H9 (cell line): ENCODE data around the gene ROBO1. TPM values are rescaled to one million over a fixed set of nuclear protein-coding genes. Genes with fewer than 3 reads are reported as not detected.

ENCODE experiments used
- DNase-seq: peaks from one replicate; pipeline ENCODE4 v3.0.0-alpha.2; 2017
- H2AFZ ChIP-seq: one replicate; pipeline ENCODE4 v1.6.1; 2013; ENCODE audit warnings: mild to moderate bottlenecking, low read length, control low read depth, moderate library complexity
- H2AK5ac ChIP-seq: 2 replicates; pipeline ENCODE4 v1.6.1; 2013; ENCODE audit warnings: low read length, control low read depth, mixed read lengths; ENCODE audit not compliant: insufficient read length
- H2BK120ac ChIP-seq: one replicate; pipeline ENCODE4 v1.6.1; 2013; ENCODE audit warnings: low read depth, mild to moderate bottlenecking, low read length, control low read depth, inconsistent platforms; ENCODE audit not compliant: poor library complexity, severe bottlenecking
- H2BK12ac ChIP-seq: 2 replicates; pipeline ENCODE4 v1.6.1; 2013; ENCODE audit warnings: low read length, control low read depth, mixed read lengths, low read depth; ENCODE audit not compliant: insufficient read length
- H2BK15ac ChIP-seq: 2 replicates; pipeline ENCODE4 v1.6.1; 2013; ENCODE audit warnings: low read depth, low read length, control low read depth
- H2BK20ac ChIP-seq: one replicate; pipeline ENCODE4 v1.6.1; 2013; ENCODE audit warnings: low read depth, mild to moderate bottlenecking, low read length, control low read depth, inconsistent platforms; ENCODE audit not compliant: poor library complexity, severe bottlenecking
- H2BK5ac ChIP-seq: 2 replicates; pipeline ENCODE4 v1.6.1; 2013; ENCODE audit warnings: low read length, control low read depth, mixed read lengths; ENCODE audit not compliant: insufficient read length
- H3K14ac ChIP-seq: 2 replicates; pipeline ENCODE4 v1.6.1; 2013; ENCODE audit warnings: low read length, control low read depth; ENCODE audit not compliant: insufficient read depth
- H3K18ac ChIP-seq: 2 replicates; pipeline ENCODE4 v1.6.1; 2013; ENCODE audit warnings: low read depth, mild to moderate bottlenecking, mixed read lengths, low read length, control low read depth; ENCODE audit not compliant: insufficient read length
- H3K23ac ChIP-seq: 2 replicates; pipeline ENCODE4 v1.6.1; 2013; ENCODE audit warnings: low read length, control low read depth, mixed read lengths, low read depth; ENCODE audit not compliant: insufficient read length
- H3K23me2 ChIP-seq: 2 replicates; pipeline ENCODE4 v1.6.1; 2013; ENCODE audit warnings: low read depth, mild to moderate bottlenecking, mixed read lengths, low read length, control low read depth; ENCODE audit not compliant: insufficient read length, poor library complexity, severe bottlenecking
- H3K27ac ChIP-seq: 2 replicates; pipeline ENCODE4 v1.5.1; 2013; ENCODE audit warnings: low read length, control low read depth, mixed read lengths, low read depth; ENCODE audit not compliant: insufficient read length
- H3K27me3 ChIP-seq: 2 replicates; pipeline ENCODE4 v1.6.1; 2013; ENCODE audit warnings: low read length, control low read depth, inconsistent platforms; ENCODE audit not compliant: insufficient read depth
- H3K4ac ChIP-seq: 2 replicates; pipeline ENCODE4 v1.6.1; 2013; ENCODE audit warnings: low read depth, mild to moderate bottlenecking, control low read depth, inconsistent platforms, low read length, moderate library complexity
- H3K4me1 ChIP-seq: 2 replicates; pipeline ENCODE4 v1.6.1; 2013; ENCODE audit warnings: low read length, control low read depth, inconsistent platforms; ENCODE audit not compliant: insufficient read depth
- H3K4me2 ChIP-seq: 2 replicates; pipeline ENCODE4 v1.6.1; 2013; ENCODE audit warnings: low read length, control low read depth, mixed read lengths; ENCODE audit not compliant: insufficient read length, insufficient read depth
- H3K56ac ChIP-seq: 2 replicates; pipeline ENCODE4 v1.6.1; 2013; ENCODE audit warnings: low read depth, mild to moderate bottlenecking, mixed read lengths, low read length, control low read depth; ENCODE audit not compliant: insufficient read length
- H3K79me1 ChIP-seq: 2 replicates; pipeline ENCODE4 v1.6.1; 2013; ENCODE audit warnings: low read depth, mild to moderate bottlenecking, moderate library complexity, low read length, control low read depth, inconsistent platforms; ENCODE audit not compliant: insufficient read depth, poor library complexity, severe bottlenecking
- H3K79me2 ChIP-seq: 2 replicates; pipeline ENCODE4 v1.6.1; 2013; ENCODE audit warnings: low read length, control low read depth, inconsistent platforms; ENCODE audit not compliant: insufficient read depth
- H3K9ac ChIP-seq: 2 replicates; pipeline ENCODE4 v1.6.1; 2013; ENCODE audit warnings: low read length, control low read depth, mixed read lengths; ENCODE audit not compliant: insufficient read length; ENCODE audit errors: extremely low read depth
- H3K9me3 ChIP-seq: one replicate; pipeline ENCODE4 v1.6.1; 2013; ENCODE audit warnings: low read depth, low read length, inconsistent platforms; ENCODE audit not compliant: control insufficient read depth
- H3T11ph ChIP-seq: one replicate; pipeline ENCODE4 v1.6.1; 2013; ENCODE audit warnings: mild to moderate bottlenecking, low read length, control low read depth, inconsistent platforms
- H4K20me1 ChIP-seq: one replicate; pipeline ENCODE4 v1.6.1; 2013; ENCODE audit not compliant: control insufficient read depth, insufficient read length, insufficient read depth
- H4K5ac ChIP-seq: 2 replicates; pipeline ENCODE4 v1.6.1; 2013; ENCODE audit warnings: low read depth, mild to moderate bottlenecking, mixed read lengths, low read length, control low read depth; ENCODE audit not compliant: insufficient read length
- H4K8ac ChIP-seq: replicated peaks from 2 replicates; pipeline ENCODE4 v1.6.1; 2013; ENCODE audit warnings: low read length, control low read depth, mixed read lengths, low read depth; ENCODE audit not compliant: insufficient read length
- H4K91ac ChIP-seq: 2 replicates; pipeline ENCODE4 v1.6.1; 2013; ENCODE audit warnings: low read depth, mild to moderate bottlenecking, moderate library complexity, mixed read lengths, low read length, control low read depth; ENCODE audit not compliant: insufficient read length
- H3K27ac Mint-ChIP-seq, 3 experiments: 2 replicates in 2 of 3; 3 replicates in 1 of 3; pipeline ENCODE4 v1.8.0; 2020 to 2021; ENCODE audit warnings: mixed read lengths in 3 of 3, mild to moderate bottlenecking in 1 of 3, moderate library complexity in 1 of 3
- H3K27me3 Mint-ChIP-seq: 2 replicates; pipeline ENCODE4 v1.8.0; 2021; ENCODE audit warnings: low read depth, mild to moderate bottlenecking, moderate library complexity, mixed read lengths
- H3K36me3 Mint-ChIP-seq, 3 experiments: 2 replicates in 2 of 3; 3 replicates in 1 of 3; pipeline ENCODE4 v1.8.0; 2020 to 2021; ENCODE audit warnings: low read depth in 3 of 3, mixed read lengths in 3 of 3; ENCODE audit not compliant: insufficient read depth in 1 of 3
- H3K4me1 Mint-ChIP-seq, 2 experiments: 2 replicates each; pipeline ENCODE4 v1.8.0; 2020; ENCODE audit warnings: mixed read lengths in 2 of 2
- H3K4me3 Mint-ChIP-seq, 2 experiments: 2 replicates in 1 of 2; 3 replicates in 1 of 2; pipeline ENCODE4 v1.8.0; 2020 to 2021; ENCODE audit warnings: mild to moderate bottlenecking in 2 of 2, mixed read lengths in 2 of 2, moderate library complexity in 1 of 2
- H3K9me3 Mint-ChIP-seq, 2 experiments: 2 replicates in 1 of 2; 3 replicates in 1 of 2; pipeline ENCODE4 v1.8.0; 2020; ENCODE audit warnings: mild to moderate bottlenecking in 2 of 2, mixed read lengths in 2 of 2, moderate library complexity in 1 of 2
- CTCF ChIP-seq: fragments of 200-600 bp; sonication (generic); conservative IDR thresholded peaks from 3 replicates; pipeline ENCODE4 v1.8.0; 2021; ENCODE audit warnings: antibody characterized with exemption, mild to moderate bottlenecking
- WGBS: extraction: QIAGEN DNeasy Blood & Tissue Kit; methylation state at CpG from one replicate; pipeline ENCODE4 v1.1.7; 2013; ENCODE audit warnings: missing lambda C conversion rate, low lambda C conversion rate, mixed read lengths; ENCODE audit not compliant: insufficient read length; ENCODE audit errors: extremely low coverage; 5-methylcytosine and 5-hydroxymethylcytosine counted together
- total RNA-seq: library from RNA; stranded (reverse); gene quantifications from 2 replicates; pipeline ENCODE4 v1.2.1, GENCODE V29; 2021

The ROBO1 gene
- total RNA-seq, 1 experiment from 2014 or later, result 62.7 TPM

GRCh38 chr3:79111375-79112052 is 656.3 kb downstream of the ROBO1 start:
- Histone ChIP-seq H3K23me2 (no peaks in the 10 kb centered on the region), H3K4me1 (no peaks in the 10 kb centered on the region), H2BK20ac (no peak overlapping the region), H2BK12ac (no peak overlapping the region), H4K91ac (no peak overlapping the region), H3K9ac (no peak overlapping the region), H3K9me3 (no peaks in the 10 kb centered on the region), H2BK5ac (no peak overlapping the region), H3K4ac (no peak overlapping the region), H3T11ph (no peak overlapping the region), H3K18ac (no peak overlapping the region), H3K79me2 (no peaks in the 10 kb centered on the region), H2BK120ac (no peak overlapping the region), H3K79me1 (no peaks in the 10 kb centered on the region), H3K56ac (no peak overlapping the region), H3K14ac (no peak overlapping the region), H3K27me3 (no peaks in the 10 kb centered on the region), H3K4me2 (no peak overlapping the region), H2AFZ (no peak overlapping the region), H4K20me1 (no peaks in the 10 kb centered on the region), H2BK15ac (no peak overlapping the region), H3K23ac (no peak overlapping the region), H4K8ac (no peak overlapping the region), H3K27ac (no peak overlapping the region), H2AK5ac (no peak overlapping the region), H4K5ac (no peak overlapping the region)
- no peaks in the 10 kb centered on the region for H3K27me3 Mint-ChIP-seq
- H3K9me3 Mint-ChIP-seq, result no peaks in the 10 kb centered on the region; a peak in 1 of 5 replicates
- peaks cover 2 to 21% of the 10 kb centered on the region in 2 experiments for H3K4me1 Mint-ChIP-seq
- DNase-seq, result no peak
- no peaks in the 10 kb centered on the region for H3K36me3 Mint-ChIP-seq
- no CpG with 5 or more reads among the region's 3 CpGs for WGBS
- H3K4me3 Mint-ChIP-seq, result no peak overlapping the region
- no peak for TF ChIP-seq CTCF
- no peak overlapping the region; a peak in 1 of 7 replicates for H3K27ac Mint-ChIP-seq
